ENCODE data around the gene TLE4. TPM values are rescaled to one million over a fixed set of nuclear protein-coding genes. Genes with fewer than 3 reads are reported as not detected.

The TLE4 gene
- total RNA-seq, 1 experiment from 2014 or later = 17.9 TPM

DNA sequence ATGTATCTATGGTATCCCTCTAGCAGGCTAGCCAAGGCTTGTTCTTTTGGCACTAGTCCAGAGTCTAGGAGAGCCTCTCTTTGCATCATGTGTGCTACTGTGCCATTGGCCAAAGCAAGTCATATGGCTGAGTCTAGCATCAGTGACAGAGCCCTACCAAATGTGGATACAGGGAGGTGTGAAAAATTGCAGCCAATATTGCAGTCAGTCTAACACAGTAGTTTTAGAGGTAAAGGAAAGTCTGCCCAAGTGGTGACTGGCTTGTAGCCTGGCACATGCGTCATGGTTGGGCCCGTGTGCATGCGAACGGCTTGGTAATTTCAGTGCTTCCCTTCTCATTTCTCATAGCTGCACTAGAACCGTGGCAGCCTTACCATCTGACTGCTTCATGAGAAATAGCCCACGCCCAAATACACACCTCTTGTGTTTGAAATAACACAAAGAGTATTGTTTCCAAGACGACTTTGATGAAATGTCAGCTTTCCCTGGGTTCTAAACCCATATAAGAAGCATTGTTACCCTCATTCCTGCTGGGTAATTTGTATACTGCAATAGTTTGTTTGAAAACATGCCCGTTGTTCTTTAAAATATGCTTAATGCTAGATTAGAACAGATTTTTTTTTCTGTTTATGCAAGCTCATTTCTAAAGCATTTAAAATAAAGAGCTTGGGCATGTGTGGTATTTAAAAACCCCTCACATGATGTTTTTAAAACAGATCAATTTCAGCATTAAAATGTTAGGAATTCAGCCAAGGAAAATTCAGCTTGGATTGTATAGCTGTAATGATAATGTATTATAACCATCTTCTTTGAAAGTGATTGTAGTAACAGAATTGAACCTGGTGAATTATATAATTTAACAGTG lies 113.2 kb downstream of the TLE4 start:
- ATAC-seq (no peak), DNase-seq (no peak)
- Histone ChIP-seq H3K9me3 (ENCODE audit: low read length) (no peaks in the 10 kb centered on the region), H3F3A (ENCODE audit: low read length, unreplicated experiment) (no peaks in the 10 kb centered on the region), H3K79me2 (ENCODE audit: low read length) (no peaks in the 10 kb centered on the region), H3K9ac (ENCODE audit: low read length) (no peak overlapping the region), H2AFZ (ENCODE audit: low read length) (no peak overlapping the region), H4K20me1 (ENCODE audit: low read length) (no peaks in the 10 kb centered on the region), H3K4me1 (ENCODE audit: insufficient read depth, low read length) (no peaks in the 10 kb centered on the region; the same call in 1 of the 2 replicates), H3K27ac (ENCODE audit: low read length) (no peak overlapping the region), H3K27me3 (ENCODE audit: low read length) (no peaks in the 10 kb centered on the region), H3K36me3 (ENCODE audit: low read depth, low read length) (no peaks in the 10 kb centered on the region), H3K4me3 (ENCODE audit: low read length) (no peak overlapping the region), H3K4me2 (ENCODE audit: low read length) (no peak overlapping the region), H3K9me2 (replicated peaks; ENCODE audit: low read length) (no peaks in the 10 kb centered on the region)
- intact Hi-C loops (cut with micrococcal nuclease) = no loop called here
- TF ChIP-seq, protein P1, sequence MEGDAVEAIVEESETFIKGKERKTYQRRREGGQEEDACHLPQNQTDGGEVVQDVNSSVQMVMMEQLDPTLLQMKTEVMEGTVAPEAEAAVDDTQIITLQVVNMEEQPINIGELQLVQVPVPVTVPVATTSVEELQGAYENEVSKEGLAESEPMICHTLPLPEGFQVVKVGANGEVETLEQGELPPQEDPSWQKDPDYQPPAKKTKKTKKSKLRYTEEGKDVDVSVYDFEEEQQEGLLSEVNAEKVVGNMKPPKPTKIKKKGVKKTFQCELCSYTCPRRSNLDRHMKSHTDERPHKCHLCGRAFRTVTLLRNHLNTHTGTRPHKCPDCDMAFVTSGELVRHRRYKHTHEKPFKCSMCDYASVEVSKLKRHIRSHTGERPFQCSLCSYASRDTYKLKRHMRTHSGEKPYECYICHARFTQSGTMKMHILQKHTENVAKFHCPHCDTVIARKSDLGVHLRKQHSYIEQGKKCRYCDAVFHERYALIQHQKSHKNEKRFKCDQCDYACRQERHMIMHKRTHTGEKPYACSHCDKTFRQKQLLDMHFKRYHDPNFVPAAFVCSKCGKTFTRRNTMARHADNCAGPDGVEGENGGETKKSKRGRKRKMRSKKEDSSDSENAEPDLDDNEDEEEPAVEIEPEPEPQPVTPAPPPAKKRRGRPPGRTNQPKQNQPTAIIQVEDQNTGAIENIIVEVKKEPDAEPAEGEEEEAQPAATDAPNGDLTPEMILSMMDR (conservative IDR thresholded peaks at IDR 0.05; ENCODE audit: low read depth, low read length) = no peak
- TF ChIP-seq EZH2phosphoT487 (IDR thresholded peaks at IDR 0.05; ENCODE audit: borderline replicate concordance, low read length) (no peak), EZH2 (IDR thresholded peaks at IDR 0.05; ENCODE audit: low read length, unreplicated experiment) (no peak)
- no TSS peak for BruUV-seq (replicated peaks)
- CTCF ChIA-PET = no interaction called here
- POLR2A ChIA-PET (ENCODE audit: unreplicated experiment) = no interaction called here

DNA sequence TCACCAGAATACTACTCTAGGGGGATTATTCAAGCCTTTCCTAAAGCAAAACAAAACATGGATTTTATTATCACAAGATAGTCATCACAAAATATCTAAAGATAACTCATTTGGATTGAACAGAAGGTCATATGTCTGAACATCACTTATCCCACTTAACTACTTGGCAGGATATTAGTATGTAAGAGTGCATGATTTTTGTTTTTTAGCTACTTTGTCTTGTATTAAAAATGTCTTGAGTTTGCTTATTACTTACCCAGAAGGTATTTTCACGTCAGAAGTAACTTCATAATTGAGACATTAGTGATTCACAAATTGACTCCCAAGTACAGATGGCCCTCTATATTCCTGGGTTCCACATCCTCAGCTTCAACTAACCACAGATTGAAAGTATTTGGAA lies 113.8 kb downstream of the TLE4 start:
- Histone ChIP-seq H3K4me1 (ENCODE audit: insufficient read depth, low read length) (no peaks in the 10 kb centered on the region; the same call in 1 of the 2 replicates), H3K9ac (ENCODE audit: low read length) (no peak overlapping the region), H3K4me3 (ENCODE audit: low read length) (no peak overlapping the region), H4K20me1 (ENCODE audit: low read length) (no peaks in the 10 kb centered on the region), H3K27me3 (ENCODE audit: low read length) (no peaks in the 10 kb centered on the region), H3K4me2 (ENCODE audit: low read length) (no peak overlapping the region), H3K27ac (ENCODE audit: low read length) (no peak overlapping the region), H3K36me3 (ENCODE audit: low read depth, low read length) (no peaks in the 10 kb centered on the region), H3K9me3 (ENCODE audit: low read length) (no peaks in the 10 kb centered on the region), H3F3A (ENCODE audit: low read length, unreplicated experiment) (no peaks in the 10 kb centered on the region), H2AFZ (ENCODE audit: low read length) (no peak overlapping the region), H3K79me2 (ENCODE audit: low read length) (no peaks in the 10 kb centered on the region), H3K9me2 (replicated peaks; ENCODE audit: low read length) (no peaks in the 10 kb centered on the region)
- no peak for ATAC-seq
- ChIA-PET CTCF (no interaction called here), POLR2A (ENCODE audit: unreplicated experiment) (no interaction called here)
- intact Hi-C loops (cut with micrococcal nuclease) = no loop called here
- BruUV-seq (replicated peaks) = no TSS peak
- no peak for DNase-seq
- TF ChIP-seq, protein P1 (conservative IDR thresholded peaks at IDR 0.05; ENCODE audit: low read depth, low read length) = no peak
- TF ChIP-seq EZH2phosphoT487 (IDR thresholded peaks at IDR 0.05; ENCODE audit: borderline replicate concordance, low read length) = no peak
- TF ChIP-seq EZH2 (IDR thresholded peaks at IDR 0.05; ENCODE audit: low read length, unreplicated experiment) = no peak

Measured in PC-3 (cell line).